Astrocyte (in vitro differentiated cells and primary cell): ENCODE data around the gene COL27A1.

Source experiments
- CTCF ChIP-seq: IDR thresholded peaks from 2 replicates; pipeline ENCODE4 v1.5.1; 2011; ENCODE audit warnings: low read depth, mild to moderate bottlenecking, inconsistent platforms, low read length, moderate library complexity; ENCODE audit not compliant: insufficient read depth
- EZH2 ChIP-seq: IDR thresholded peaks from 2 replicates; pipeline ENCODE4 v1.6.1; 2012; ENCODE audit warnings: mild to moderate bottlenecking, low read length, inconsistent platforms; ENCODE audit not compliant: insufficient read depth

DNA sequence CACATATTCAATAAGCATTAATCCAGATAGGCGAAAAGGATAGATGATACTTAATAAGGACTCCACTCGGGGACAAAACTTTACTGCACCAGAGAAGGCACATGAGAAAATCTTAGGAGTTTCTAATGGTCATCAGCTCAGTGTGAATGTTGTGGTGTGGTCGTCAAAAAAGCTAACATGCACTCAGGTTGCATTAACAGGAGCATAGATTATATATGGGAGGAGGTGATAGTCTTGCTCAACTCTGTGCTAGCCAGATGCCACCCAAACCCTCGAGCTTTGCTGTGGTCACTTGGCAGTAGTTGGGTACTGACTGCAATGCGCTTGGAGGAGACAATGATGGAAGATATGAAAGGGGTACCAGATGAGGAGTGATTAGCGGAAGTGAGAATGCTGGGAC, 8.6 kb upstream of the COL27A1 start:
- TF ChIP-seq CTCF: no peak
- no peak for TF ChIP-seq EZH2
